HT1080 (cell line): Measurements from ENCODE around the gene P4HA3. TPM values are rescaled to one million over a fixed set of nuclear protein-coding genes. Genes with fewer than 3 reads are reported as not detected.

Experiments
- small RNA-seq: library from RNA; depleted of rRNA; stranded (forward); fragments of <200 nt; gene quantifications from one replicate; pipeline ENCODE3, GENCODE V24; 2014
- total RNA-seq: library from RNA; depleted of rRNA; stranded (reverse); fragments of >200 nt; shearing (Covaris generic); gene quantifications from 2 replicates; pipeline ENCODE4 v1.2.3, GENCODE V29; 2014; rRNA removed

Gene P4HA3
- total RNA-seq, 1 experiment from 2014 or later = 0.74 TPM

Small RNA genes lying within 50 kb of the gene (small RNA-seq; reads per million reads assigned to genes)
- gene RF00409 = not detected

Other genes starting within 250 kb of the P4HA3 start
- 11.9 and 20.5 TPM in 2 replicates for gene C2CD3, start 140.6 kb downstream of the P4HA3 start, total RNA-seq
- gene PPME1, start 140.4 kb downstream of the P4HA3 start, total RNA-seq = 44.0 and 53.1 TPM in 2 replicates
- 3.0 and 3.7 TPM in 2 replicates for gene PGM2L1, start 86.8 kb upstream of the P4HA3 start, total RNA-seq
- not detected in 2 replicates for gene KCNE3, start 155.9 kb upstream of the P4HA3 start, total RNA-seq
- 2.9 and 3.7 TPM in 2 replicates for gene LIPT2, start 182.1 kb upstream of the P4HA3 start, total RNA-seq